NCI-H1930 (cell line): ENCODE data around the gene LRRC47.
"Not testable (repeated sequence)": the region's sequence is repeated elsewhere in the genome, so short reads cannot be mapped to it uniquely, and the experiment has no call there.

Source experiments
- DNase-seq, 2 experiments: peaks; one replicate each; lab custom pipeline; 2025; lab: John Stamatoyannopoulos, UW

LRRC47 gene

GRCh38 chr1:3814771-3815561 is 18.7 kb upstream of the LRRC47 start:
- no peak for DNase-seq

GRCh38 chr1:3814065-3814464 is 17.8 kb upstream of the LRRC47 start:
- no peak for DNase-seq

- DNase-seq = no peak
These were observed 15.3 kb upstream of the LRRC47 start for GRCh38 chr1:3811595-3811911.

GRCh38 chr1:3810149-3810761 is 14.0 kb upstream of the LRRC47 start:
- DNase-seq = not testable (repeated sequence)

GRCh38 chr1:3809680-3810079 is 13.4 kb upstream of the LRRC47 start:
- DNase-seq = no peak

- no peak for DNase-seq
These were observed 11.5 kb upstream of the LRRC47 start for GRCh38 chr1:3807769-3808168.

- DNase-seq = no peak
These were observed 8.7 kb upstream of the LRRC47 start for GRCh38 chr1:3805038-3805437.

- DNase-seq = not testable (repeated sequence)
These were observed 8.3 kb upstream of the LRRC47 start for GRCh38 chr1:3804627-3804944.

GRCh38 chr1:3803905-3804626 is 7.8 kb upstream of the LRRC47 start:
- DNase-seq = no peak

GRCh38 chr1:3800795-3801194 is 4.5 kb upstream of the LRRC47 start:
- not testable (repeated sequence) for DNase-seq

- DNase-seq = no peak
These were observed 3.8 kb upstream of the LRRC47 start for GRCh38 chr1:3799976-3800685.

- DNase-seq = no peak
These were observed 664 bp downstream of the LRRC47 start for GRCh38 chr1:3795453-3796214.

- no peak for DNase-seq
These were observed 5.3 kb downstream of the LRRC47 start for GRCh38 chr1:3790952-3791351.

- no peak for DNase-seq
These were observed 5.8 kb downstream of the LRRC47 start for GRCh38 chr1:3790500-3790923.

GRCh38 chr1:3789421-3790300 is 6.6 kb downstream of the LRRC47 start:
- no peak for DNase-seq

- no peak for DNase-seq
These were observed 7.4 kb downstream of the LRRC47 start for GRCh38 chr1:3788756-3789420.

- DNase-seq = no peak
These were observed 8.3 kb downstream of the LRRC47 start for GRCh38 chr1:3787745-3788605.

- DNase-seq = no peak
These were observed 9.0 kb downstream of the LRRC47 start for GRCh38 chr1:3787349-3787715.
